Kidney tubule cell (primary cell): ENCODE results near the gene ADAMTS14.
A peak's percentile ranks its signal among the peaks of the same experiment; 100 is the strongest.
"Not testable (repeated sequence)": the region's sequence is repeated elsewhere in the genome, so short reads cannot be mapped to it uniquely, and the experiment has no call there.

Experiments
- DNase-seq: peaks from one replicate; pipeline ENCODE4 v3.0.0-alpha.2; 2018; ENCODE audit warnings: low spot score

The ADAMTS14 gene

GRCh38 chr10:70656489-70656888 lies 15.8 kb upstream of the ADAMTS14 start:
- DNase-seq, result peak; percentile 99

- no peak for DNase-seq
Measured at GRCh38 chr10:70657041-70657440, 15.3 kb upstream of the ADAMTS14 start.

GRCh38 chr10:70658582-70659136 lies 13.6 kb upstream of the ADAMTS14 start:
- DNase-seq, result no peak

GRCh38 chr10:70659306-70659705 lies 13.0 kb upstream of the ADAMTS14 start:
- DNase-seq, result no peak

DNA sequence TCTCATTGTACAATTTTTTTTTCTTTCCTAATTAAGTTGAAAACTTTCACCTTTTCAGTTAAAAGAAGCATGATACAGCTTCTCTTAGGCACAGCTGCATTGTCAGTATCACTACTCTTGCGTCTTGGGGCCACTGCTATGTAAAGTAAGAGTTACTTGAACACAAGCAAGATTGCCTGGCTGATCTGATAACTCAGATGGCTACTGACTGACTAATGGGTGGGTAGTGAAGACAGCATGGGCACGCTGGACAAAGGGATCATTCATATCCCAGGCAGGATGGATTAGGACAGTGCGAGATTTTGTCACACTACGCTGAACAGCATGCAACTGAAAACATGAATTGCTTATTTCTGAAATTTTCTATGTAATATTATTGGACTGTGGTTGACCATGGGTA lies 11.6 kb upstream of the ADAMTS14 start:
- no peak for DNase-seq

- DNase-seq, result no peak
Measured at GRCh38 chr10:70661623-70662361, 10.5 kb upstream of the ADAMTS14 start.

DNA sequence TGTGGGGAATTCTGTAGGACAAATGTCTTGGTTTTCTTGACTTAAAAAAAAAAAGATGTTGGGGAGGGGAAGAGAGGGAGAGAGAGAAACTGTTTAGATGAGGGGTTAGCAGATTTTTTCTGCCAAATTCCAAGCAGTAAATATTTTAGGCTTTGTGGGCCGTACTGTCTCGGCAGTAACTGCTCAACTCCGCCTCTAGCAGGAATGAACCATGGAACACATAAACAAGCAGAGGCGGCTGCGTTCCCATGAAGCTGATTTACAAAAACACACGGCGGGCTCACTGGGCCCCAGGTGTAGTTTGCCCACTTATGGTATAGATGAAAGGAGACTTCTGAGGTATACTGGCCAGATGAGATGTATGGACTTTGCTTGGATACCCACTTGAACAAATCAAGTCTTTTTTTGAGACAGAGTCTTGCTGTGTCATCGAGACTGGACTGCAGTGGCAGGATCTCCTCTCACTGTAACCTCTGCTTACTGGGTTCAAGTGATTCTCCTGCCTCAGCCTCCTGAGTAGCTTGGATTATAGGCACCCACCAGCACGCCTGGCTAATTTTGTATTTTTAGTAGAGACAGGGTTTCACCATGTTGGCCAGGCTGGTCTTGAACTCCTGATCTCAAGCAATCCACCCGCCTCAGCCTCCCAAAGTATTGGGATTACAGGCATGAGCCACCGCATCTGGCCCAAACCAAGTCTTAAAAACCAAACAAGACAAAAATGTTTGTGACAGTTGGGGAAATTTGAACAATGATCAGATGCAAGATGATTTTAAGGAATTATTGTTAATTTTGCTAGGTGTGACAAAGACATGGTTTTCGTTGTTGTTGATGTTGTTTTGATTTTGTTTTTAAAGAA lies 9.7 kb upstream of the ADAMTS14 start:
- no peak for DNase-seq

DNA sequence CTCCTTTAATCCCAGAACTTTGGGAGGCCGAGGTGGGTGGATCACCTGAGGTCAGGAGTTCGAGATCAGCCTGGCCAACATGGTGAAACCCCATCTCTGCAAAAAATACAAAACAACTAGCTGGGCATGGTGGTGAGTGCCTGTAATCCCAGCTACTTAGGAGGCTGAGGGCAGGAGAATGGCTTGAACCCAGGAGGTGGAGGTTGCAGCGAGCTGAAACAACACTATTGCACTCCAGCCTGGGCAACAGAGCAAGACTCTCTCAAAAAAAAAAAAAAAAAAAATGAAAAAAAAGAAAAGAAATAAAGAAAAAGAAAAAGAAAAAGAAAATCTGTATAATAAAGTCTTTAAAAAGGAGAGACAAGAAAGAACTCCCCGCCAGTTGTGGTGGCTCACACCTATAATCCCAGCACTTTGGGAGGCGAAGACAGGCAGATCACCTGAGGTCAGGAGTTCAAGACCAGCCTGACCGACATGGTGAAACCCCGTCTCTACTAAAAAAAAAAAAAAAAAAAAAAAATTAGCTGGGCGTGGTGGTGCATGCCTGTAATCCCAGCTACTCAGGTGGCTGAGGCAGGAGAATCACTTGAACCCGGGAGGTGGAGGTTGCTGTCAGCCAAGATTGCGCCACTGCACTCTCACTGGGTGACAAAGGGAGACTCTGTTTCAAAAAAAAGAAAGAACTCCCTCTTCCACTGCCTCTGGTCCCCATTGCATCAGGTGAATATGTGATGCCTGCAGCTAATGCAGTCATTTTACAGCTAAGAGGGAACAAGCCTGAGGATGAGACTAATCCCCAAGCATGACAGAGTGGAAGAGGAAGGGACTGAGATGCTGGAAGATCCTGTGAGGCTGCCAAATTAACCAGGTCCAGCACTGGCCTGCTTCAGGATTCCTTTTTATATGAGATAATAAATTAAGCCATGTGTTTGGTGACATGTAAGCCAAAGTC lies 8.6 kb upstream of the ADAMTS14 start:
- peak; percentile 58 for DNase-seq

DNA sequence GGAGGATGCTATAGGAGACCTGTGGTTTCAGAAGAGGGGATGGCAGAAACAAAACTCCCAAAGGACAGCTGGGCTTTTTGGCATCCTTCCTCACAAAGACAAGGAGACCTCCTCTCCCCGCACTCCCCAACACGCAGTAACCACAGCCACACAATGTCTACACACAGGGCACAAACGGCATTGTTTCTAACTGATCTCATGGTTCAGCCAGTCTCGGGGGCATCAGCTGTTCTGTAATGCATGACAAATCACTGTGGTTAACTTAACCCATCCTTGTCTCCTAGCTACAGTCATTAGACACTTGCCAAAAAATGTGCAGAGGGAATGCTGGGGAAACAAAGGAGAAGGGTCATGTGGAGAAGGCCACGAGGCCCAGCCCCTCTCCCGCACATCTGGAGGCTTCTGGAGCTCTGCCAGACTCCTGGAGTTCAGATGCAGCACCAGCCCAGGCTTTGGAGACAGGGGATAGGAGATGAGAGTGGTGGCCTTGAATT lies 7.6 kb upstream of the ADAMTS14 start:
- DNase-seq, result peak; percentile 99

DNA sequence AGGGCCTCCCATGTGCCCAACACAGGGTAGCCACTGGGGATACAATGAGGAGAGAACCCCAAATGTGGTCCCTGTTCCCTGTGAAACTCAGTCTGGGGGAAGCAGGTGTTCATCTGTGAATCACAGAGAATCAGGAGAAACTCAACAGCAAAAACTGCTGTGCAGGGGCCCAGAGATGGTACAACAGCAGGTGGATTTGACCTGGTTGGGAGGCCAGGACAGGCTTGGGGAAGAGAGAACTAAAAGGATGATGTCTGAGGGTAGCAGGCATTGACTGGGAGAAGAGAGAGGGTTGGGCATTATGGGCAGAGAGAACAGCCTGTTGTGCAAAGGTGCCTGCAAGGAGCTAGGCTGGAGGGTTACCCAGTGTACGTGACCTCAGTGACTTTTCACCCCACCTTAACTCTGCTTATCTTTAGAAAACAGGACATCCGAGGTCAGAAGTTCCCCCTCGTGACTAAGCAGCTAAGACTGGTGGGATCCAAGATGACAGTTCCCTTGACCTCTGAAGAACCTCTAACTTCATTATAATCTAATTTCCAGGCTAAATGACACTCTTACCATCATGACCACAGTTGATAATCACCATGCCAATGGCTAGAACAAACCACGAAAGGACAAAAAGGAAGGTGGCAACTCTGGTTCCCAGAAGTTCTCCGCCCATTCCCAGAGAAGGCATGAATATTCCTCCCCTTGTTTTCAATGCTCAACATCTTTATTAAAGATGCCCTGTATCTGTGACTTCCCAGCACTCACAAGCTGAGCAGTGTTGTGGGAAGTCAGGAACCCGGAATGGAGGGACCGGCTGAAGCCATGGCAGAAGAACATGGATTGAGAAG lies 5.1 kb upstream of the ADAMTS14 start:
- DNase-seq, result no peak

- DNase-seq, result not testable (repeated sequence)
Measured at GRCh38 chr10:70667818-70668217, 4.5 kb upstream of the ADAMTS14 start.

DNA sequence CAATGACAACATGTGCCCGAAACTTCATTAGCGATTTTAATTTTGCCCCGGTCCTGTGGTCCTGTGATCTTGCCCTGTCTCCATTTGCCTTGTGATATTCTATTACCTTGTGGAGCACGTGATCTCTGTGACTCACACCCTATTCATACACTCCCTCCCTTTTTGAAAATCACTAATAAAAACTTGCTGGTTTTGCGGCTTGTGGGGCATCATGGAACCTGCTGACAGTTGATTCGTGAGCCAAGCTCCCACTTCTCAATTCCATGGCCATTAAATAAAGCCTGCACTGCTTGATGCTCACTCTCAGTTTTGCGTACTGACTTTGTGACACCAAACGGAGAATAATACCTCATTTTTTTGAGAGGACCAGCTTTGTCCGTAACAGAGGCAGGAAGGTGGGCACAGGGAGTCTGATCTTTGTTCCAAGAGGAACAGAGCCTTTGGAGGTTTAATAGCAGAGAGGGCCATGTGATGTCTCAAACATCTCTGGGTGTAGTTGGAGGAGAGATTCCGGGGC lies 3.8 kb upstream of the ADAMTS14 start:
- no peak for DNase-seq

GRCh38 chr10:70669015-70669414 lies 3.3 kb upstream of the ADAMTS14 start:
- no peak for DNase-seq

GRCh38 chr10:70669732-70670317 lies 2.5 kb upstream of the ADAMTS14 start:
- DNase-seq, result no peak

DNA sequence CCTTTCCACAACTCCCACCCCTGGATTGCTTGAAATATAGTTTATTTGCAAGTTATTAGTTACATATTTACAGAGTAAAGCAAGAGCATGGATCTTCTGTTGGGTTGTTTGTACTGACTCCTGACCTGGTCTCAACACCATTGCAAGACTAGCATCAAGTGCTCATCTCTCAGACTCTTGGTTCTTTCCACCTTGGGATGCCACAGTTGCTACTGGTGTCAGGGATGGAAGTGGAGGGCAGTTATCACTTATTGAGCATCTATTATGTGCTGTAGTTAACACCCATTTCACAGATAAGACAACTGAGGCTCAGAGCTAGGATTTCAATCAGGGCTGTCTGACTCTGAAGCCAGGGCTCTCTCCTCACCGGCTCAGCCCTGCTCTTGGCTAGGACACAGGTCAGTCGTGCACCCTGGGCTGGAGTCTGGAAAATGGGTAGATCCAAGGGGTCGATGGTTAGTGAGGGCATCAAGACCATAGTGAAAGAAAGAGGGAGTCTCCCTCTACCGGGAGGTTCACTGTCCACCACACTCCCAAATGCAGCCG lies 614 bp upstream of the ADAMTS14 start:
- no peak for DNase-seq

- peak; percentile 78 for DNase-seq
Measured at GRCh38 chr10:70673043-70673928, 980 bp downstream of the ADAMTS14 start.

DNA sequence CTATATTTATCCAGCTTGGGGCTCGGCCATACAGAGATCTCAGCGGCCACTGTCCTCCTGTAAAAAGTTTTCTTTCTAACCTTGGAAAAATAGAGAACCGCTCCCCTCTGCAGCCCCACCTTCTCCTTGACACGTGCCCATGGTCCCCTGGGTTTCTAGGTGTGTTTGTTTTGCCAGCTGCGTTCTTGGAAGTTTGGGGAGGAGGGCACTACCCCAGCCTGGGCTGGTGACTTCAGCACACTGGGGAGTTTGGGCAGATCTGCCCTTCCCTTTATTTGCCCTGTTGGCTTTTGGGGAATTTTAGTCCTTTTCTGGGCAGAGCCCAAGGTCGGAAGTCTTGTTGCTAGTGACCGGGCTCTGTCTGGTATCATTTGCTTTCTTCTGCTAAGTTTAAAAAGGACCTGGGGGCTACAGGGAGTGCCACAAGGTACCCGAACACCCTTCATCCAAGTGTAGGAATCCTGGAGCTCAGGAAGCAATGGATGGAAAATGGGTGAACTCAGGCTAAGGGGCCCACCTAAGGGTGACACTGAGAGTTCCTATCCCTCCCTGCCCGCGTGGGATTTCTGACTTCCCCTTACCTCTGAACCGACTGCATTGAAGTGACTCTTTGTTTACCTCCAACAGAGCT lies 1.7 kb downstream of the ADAMTS14 start:
- peak; percentile 18 for DNase-seq
